ENCODE results near the gene SIX1.

Gene SIX1

DNA sequence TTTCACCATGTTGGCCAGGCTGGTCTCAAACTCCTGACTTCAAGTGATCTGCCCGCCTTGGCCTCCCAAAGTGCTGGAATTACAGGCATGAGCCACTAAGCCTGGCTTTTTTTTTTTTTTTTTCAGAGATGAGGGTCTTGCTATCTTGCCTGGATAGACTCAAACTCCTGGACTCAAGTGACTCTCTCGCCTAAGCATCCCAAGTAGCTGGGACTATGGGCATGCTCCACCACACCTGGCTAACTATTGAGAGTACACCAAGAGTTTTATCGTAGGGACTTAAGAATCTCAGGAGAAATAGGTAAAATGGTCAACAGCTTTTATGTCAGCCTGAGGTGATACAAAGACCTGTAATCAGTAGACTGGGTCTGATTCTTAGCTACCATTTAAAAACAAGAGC, 31.2 kb upstream of the SIX1 start:
- no peak for DNase-seq (ENCODE audit: low read depth)
- no peak overlapping the region for H3K4me3 ChIP-seq (ENCODE audit: low read depth, low read length)
- TF ChIP-seq, protein P1, sequence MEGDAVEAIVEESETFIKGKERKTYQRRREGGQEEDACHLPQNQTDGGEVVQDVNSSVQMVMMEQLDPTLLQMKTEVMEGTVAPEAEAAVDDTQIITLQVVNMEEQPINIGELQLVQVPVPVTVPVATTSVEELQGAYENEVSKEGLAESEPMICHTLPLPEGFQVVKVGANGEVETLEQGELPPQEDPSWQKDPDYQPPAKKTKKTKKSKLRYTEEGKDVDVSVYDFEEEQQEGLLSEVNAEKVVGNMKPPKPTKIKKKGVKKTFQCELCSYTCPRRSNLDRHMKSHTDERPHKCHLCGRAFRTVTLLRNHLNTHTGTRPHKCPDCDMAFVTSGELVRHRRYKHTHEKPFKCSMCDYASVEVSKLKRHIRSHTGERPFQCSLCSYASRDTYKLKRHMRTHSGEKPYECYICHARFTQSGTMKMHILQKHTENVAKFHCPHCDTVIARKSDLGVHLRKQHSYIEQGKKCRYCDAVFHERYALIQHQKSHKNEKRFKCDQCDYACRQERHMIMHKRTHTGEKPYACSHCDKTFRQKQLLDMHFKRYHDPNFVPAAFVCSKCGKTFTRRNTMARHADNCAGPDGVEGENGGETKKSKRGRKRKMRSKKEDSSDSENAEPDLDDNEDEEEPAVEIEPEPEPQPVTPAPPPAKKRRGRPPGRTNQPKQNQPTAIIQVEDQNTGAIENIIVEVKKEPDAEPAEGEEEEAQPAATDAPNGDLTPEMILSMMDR (IDR thresholded peaks at IDR 0.05; ENCODE audit: control insufficient read depth, extremely low read depth, insufficient read depth) = no peak

DNA sequence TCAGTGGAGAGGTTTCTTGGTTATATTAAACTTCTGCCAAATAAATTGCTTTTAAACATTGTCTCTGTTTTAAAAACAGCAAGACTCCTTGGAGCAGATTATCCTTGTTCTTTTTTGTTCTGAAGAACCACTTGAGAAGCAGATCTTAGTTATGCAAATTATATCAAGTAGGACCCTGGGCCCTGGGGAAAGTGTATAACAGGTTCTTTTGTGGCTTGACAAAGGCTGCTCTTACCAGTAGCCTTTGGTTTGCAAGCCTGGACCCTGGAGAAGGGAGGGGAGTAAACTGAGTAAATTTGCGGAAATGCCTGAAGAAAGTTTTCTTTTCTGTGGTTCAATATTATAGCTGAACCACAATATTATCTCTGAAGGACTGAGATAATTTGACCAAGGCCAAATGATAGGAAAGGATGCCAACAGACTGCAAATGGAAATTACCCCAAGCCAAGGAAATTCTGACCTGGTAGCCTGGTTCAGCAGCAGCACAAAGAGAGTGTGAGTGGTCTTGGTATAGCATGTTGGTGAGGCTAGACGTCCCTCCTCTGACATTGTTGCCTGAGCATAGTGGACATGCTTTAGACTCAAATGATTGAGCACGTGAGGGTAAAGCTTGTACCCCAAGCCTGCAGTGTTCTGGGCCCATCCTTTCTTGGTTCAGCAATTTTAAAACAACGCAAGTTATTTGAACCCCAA, 30.4 kb upstream of the SIX1 start:
- no peak overlapping the region for H3K4me3 ChIP-seq (ENCODE audit: low read depth, low read length)
- DNase-seq (ENCODE audit: low read depth) = no peak
- TF ChIP-seq, protein P1 (IDR thresholded peaks at IDR 0.05; ENCODE audit: control insufficient read depth, extremely low read depth, insufficient read depth) = no peak

GRCh38 chr14:60677701-60678100, 28.4 kb upstream of the SIX1 start:
- H3K4me3 ChIP-seq (ENCODE audit: low read depth, low read length) = no peak overlapping the region
- no peak for DNase-seq (ENCODE audit: low read depth)
- TF ChIP-seq, protein P1 (IDR thresholded peaks at IDR 0.05; ENCODE audit: control insufficient read depth, extremely low read depth, insufficient read depth) = no peak

- TF ChIP-seq, protein P1 (IDR thresholded peaks at IDR 0.05; ENCODE audit: control insufficient read depth, extremely low read depth, insufficient read depth) = no peak
- H3K4me3 ChIP-seq (ENCODE audit: low read depth, low read length) = no peak overlapping the region
- no peak for DNase-seq (ENCODE audit: low read depth)
Measured at GRCh38 chr14:60670989-60671388, 21.7 kb upstream of the SIX1 start.

DNA sequence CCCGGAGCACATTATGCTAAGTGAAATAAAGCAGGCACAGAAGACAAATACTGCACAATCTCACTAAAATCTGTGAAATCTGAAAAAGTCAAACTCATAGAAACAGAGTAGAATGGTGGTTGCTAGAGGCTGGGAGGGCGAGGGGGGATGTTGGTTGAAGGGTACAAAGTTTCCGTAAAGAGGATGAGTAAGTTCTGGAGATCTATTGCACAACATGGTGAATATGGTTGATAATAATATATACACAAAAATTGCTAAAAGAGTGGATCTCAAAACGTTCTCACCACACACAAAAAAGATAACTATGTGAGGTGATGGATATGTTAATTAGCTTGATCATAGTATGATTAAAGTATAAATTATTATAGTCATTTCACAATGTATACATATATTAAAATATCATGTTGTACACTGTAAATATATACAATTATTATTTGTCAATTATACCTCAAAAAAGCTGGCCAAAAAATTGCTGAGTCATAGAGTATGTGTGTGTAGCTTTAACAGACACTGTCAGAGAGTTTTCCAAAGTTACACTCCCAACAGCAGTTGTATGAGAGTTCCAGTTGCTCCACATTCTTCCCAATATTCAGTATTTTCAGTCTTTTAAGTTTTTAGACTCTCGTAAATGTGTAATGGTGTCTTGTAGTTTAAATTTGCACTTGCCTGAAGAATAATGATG, 19.3 kb upstream of the SIX1 start:
- DNase-seq (ENCODE audit: low read depth) = no peak
- TF ChIP-seq, protein P1 (IDR thresholded peaks at IDR 0.05; ENCODE audit: control insufficient read depth, extremely low read depth, insufficient read depth) = no peak

DNA sequence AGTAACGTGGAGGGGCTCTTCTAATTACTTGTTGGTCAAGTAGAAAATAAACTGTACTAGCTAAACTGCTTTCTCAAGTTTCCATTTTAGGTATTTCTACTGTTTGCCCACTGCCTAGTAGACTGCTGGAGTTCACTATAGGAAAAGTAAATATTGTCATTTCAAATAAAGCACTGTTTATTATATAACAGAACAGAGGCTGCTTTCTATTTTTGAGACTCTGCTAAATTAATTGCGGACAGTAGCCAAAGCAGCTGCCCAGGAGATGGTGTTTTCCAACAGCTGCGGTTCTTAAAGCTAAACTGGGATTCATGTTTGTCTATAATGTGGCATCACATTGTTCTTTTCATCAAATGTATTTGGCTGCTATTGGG, 15.9 kb upstream of the SIX1 start:
- peak overlapping the region; percentile 23; the same call in 1 of the 2 replicates for H3K4me3 ChIP-seq (ENCODE audit: low read depth, low read length)
- peak; percentile 84 for DNase-seq (ENCODE audit: low read depth)
- TF ChIP-seq, protein P1 (IDR thresholded peaks at IDR 0.05; ENCODE audit: control insufficient read depth, extremely low read depth, insufficient read depth) = 0 out of 2 replicates have a peak, but pooled peaks have one; percentile 14

More for the DNA sequence above, 19.3 kb upstream of the SIX1 start:
- no peak overlapping the region for H3K4me3 ChIP-seq (ENCODE audit: low read depth, low read length)

All from LNCaP clone FGC (cell line).